Activated naive CD4-positive, alpha-beta T cell treated with anti-CD3 and anti-CD28 coated beads, Interleukin-2, amount 50 U/mL, for 24 hours (primary cell): ENCODE measurements around the gene VWA3A.
"Not testable (repeated sequence)": the region's sequence is repeated elsewhere in the genome, so short reads cannot be mapped to it uniquely, and the experiment has no call there.

Experiments
- H3K27ac Mint-ChIP-seq: one replicate; pipeline ENCODE4 v1.8.0; 2021; ENCODE audit warnings: mild to moderate bottlenecking, mixed read lengths
- H3K27me3 Mint-ChIP-seq: one replicate; pipeline ENCODE4 v1.8.0; 2021; ENCODE audit warnings: mixed read lengths
- H3K36me3 Mint-ChIP-seq: one replicate; pipeline ENCODE4 v1.8.0; 2021; ENCODE audit warnings: mixed read lengths
- H3K4me1 Mint-ChIP-seq: one replicate; pipeline ENCODE4 v1.8.0; 2021; ENCODE audit warnings: mixed read lengths
- H3K4me3 Mint-ChIP-seq: one replicate; pipeline ENCODE4 v1.8.0; 2021; ENCODE audit warnings: mild to moderate bottlenecking, mixed read lengths
- H3K9me3 Mint-ChIP-seq: one replicate; pipeline ENCODE4 v1.8.0; 2021; ENCODE audit warnings: mixed read lengths

The VWA3A gene

GRCh38 chr16:22147853-22148252 lies 55.5 kb downstream of the VWA3A start:
- Mint-ChIP-seq H3K27me3 (no peaks in the 10 kb centered on the region), H3K9me3 (no peaks in the 10 kb centered on the region), H3K27ac (no peak overlapping the region), H3K36me3 (no peaks in the 10 kb centered on the region), H3K4me3 (no peak overlapping the region), H3K4me1 (no peaks in the 10 kb centered on the region)

GRCh38 chr16:22151246-22151998 lies 59.1 kb downstream of the VWA3A start:
- Mint-ChIP-seq H3K4me3 (no peak overlapping the region), H3K9me3 (no peaks in the 10 kb centered on the region), H3K36me3 (no peaks in the 10 kb centered on the region), H3K27ac (no peak overlapping the region), H3K27me3 (peaks cover 3% of the 10 kb centered on the region), H3K4me1 (no peaks in the 10 kb centered on the region)

GRCh38 chr16:22152316-22152715 lies 60.0 kb downstream of the VWA3A start:
- Mint-ChIP-seq H3K36me3 (no peaks in the 10 kb centered on the region), H3K27me3 (peaks cover 3% of the 10 kb centered on the region), H3K9me3 (no peaks in the 10 kb centered on the region), H3K27ac (no peak overlapping the region), H3K4me1 (no peaks in the 10 kb centered on the region), H3K4me3 (no peak overlapping the region)

- not testable (repeated sequence) for H3K4me1 Mint-ChIP-seq, H3K4me3 Mint-ChIP-seq, H3K27ac Mint-ChIP-seq, H3K27me3 Mint-ChIP-seq, H3K36me3 Mint-ChIP-seq, H3K9me3 Mint-ChIP-seq
Measured at GRCh38 chr16:22153078-22153477, 60.7 kb downstream of the VWA3A start.

- H3K36me3 Mint-ChIP-seq = no peaks in the 10 kb centered on the region
- no peaks in the 10 kb centered on the region for H3K9me3 Mint-ChIP-seq
- peak overlapping the region; percentile 0 for H3K4me3 Mint-ChIP-seq
- H3K27me3 Mint-ChIP-seq = peaks cover 6% of the 10 kb centered on the region
- H3K27ac Mint-ChIP-seq = no peak overlapping the region
- peaks cover 10% of the 10 kb centered on the region for H3K4me1 Mint-ChIP-seq
Measured at GRCh38 chr16:22161401-22161800, 69.1 kb downstream of the VWA3A start.

- Mint-ChIP-seq H3K4me3 (peak within 1 kb of the TSS; percentile 63), H3K36me3 (no peaks in the 10 kb centered on the region), H3K27me3 (peaks cover 6% of the 10 kb centered on the region), H3K27ac (no peak within 1 kb of the TSS), H3K4me1 (peaks cover 10% of the 10 kb centered on the region), H3K9me3 (no peaks in the 10 kb centered on the region)
Measured at GRCh38 chr16:22161999-22162655, 69.8 kb downstream of the VWA3A start, which contains the start of gene SDR42E2. TSS of gene SDR42E2 (plus strand) at chr16:22162506. CDS start at chr16:22165583, 3,077 bp downstream.

- Mint-ChIP-seq H3K4me1 (peaks cover 10% of the 10 kb centered on the region), H3K36me3 (no peaks in the 10 kb centered on the region), H3K4me3 (peak overlapping the region; percentile 63), H3K27me3 (peaks cover 6% of the 10 kb centered on the region), H3K9me3 (no peaks in the 10 kb centered on the region), H3K27ac (no peak overlapping the region)
Measured at GRCh38 chr16:22162656-22163009, 70.3 kb downstream of the VWA3A start.

GRCh38 chr16:22163806-22164205 lies 71.5 kb downstream of the VWA3A start:
- Mint-ChIP-seq H3K4me3 (no peak overlapping the region), H3K4me1 (peaks cover 10% of the 10 kb centered on the region), H3K27me3 (peaks cover 6% of the 10 kb centered on the region), H3K9me3 (no peaks in the 10 kb centered on the region), H3K36me3 (no peaks in the 10 kb centered on the region), H3K27ac (no peak overlapping the region)

- Mint-ChIP-seq H3K27ac (no peak overlapping the region), H3K9me3 (no peaks in the 10 kb centered on the region), H3K4me1 (peaks cover 10% of the 10 kb centered on the region), H3K27me3 (peaks cover 6% of the 10 kb centered on the region), H3K36me3 (no peaks in the 10 kb centered on the region), H3K4me3 (no peak overlapping the region)
Measured at GRCh38 chr16:22164482-22164881, 72.1 kb downstream of the VWA3A start.

GRCh38 chr16:22165508-22166285 lies 73.4 kb downstream of the VWA3A start:
- Mint-ChIP-seq H3K27ac (no peak overlapping the region), H3K27me3 (peaks cover 4% of the 10 kb centered on the region), H3K4me3 (no peak overlapping the region)

GRCh38 chr16:22171953-22172352 lies 79.6 kb downstream of the VWA3A start:
- Mint-ChIP-seq H3K27me3 (no peaks in the 10 kb centered on the region), H3K36me3 (no peaks in the 10 kb centered on the region), H3K4me3 (no peak overlapping the region), H3K27ac (no peak overlapping the region), H3K9me3 (no peaks in the 10 kb centered on the region), H3K4me1 (no peaks in the 10 kb centered on the region)

More at GRCh38 chr16:22165508-22166285, 73.4 kb downstream of the VWA3A start:
- Mint-ChIP-seq H3K4me1 (peaks cover 10% of the 10 kb centered on the region), H3K36me3 (no peaks in the 10 kb centered on the region), H3K9me3 (no peaks in the 10 kb centered on the region)

- H3K4me1 Mint-ChIP-seq, H3K36me3 Mint-ChIP-seq, H3K27me3 Mint-ChIP-seq, H3K4me3 Mint-ChIP-seq, H3K27ac Mint-ChIP-seq, H3K9me3 Mint-ChIP-seq: not testable (repeated sequence)
Measured at GRCh38 chr16:22172642-22173041, 80.3 kb downstream of the VWA3A start.

GRCh38 chr16:22174642-22175041 lies 82.3 kb downstream of the VWA3A start:
- Mint-ChIP-seq H3K4me1 (no peaks in the 10 kb centered on the region), H3K36me3 (no peaks in the 10 kb centered on the region), H3K9me3 (no peaks in the 10 kb centered on the region), H3K27ac (no peak overlapping the region), H3K27me3 (no peaks in the 10 kb centered on the region), H3K4me3 (no peak overlapping the region)

- Mint-ChIP-seq H3K9me3 (no peaks in the 10 kb centered on the region), H3K4me1 (no peaks in the 10 kb centered on the region), H3K36me3 (no peaks in the 10 kb centered on the region), H3K27me3 (no peaks in the 10 kb centered on the region), H3K4me3 (no peak overlapping the region), H3K27ac (no peak overlapping the region)
Measured at GRCh38 chr16:22177968-22178930, 85.9 kb downstream of the VWA3A start.

GRCh38 chr16:22181426-22181825 lies 89.1 kb downstream of the VWA3A start:
- H3K27me3 Mint-ChIP-seq = no peaks in the 10 kb centered on the region
- no peak overlapping the region for H3K4me3 Mint-ChIP-seq
- H3K4me1 Mint-ChIP-seq = no peaks in the 10 kb centered on the region
- no peaks in the 10 kb centered on the region for H3K9me3 Mint-ChIP-seq
- no peak overlapping the region for H3K27ac Mint-ChIP-seq
- H3K36me3 Mint-ChIP-seq = no peaks in the 10 kb centered on the region
